Esophagus squamous epithelium (tissue), 4 donors: ENCODE measurements around the gene KCTD8.
"Not testable (repeated sequence)": the region's sequence is repeated elsewhere in the genome, so short reads cannot be mapped to it uniquely, and the experiment has no call there.

Source experiments
- POLR2A ChIP-seq, 4 donors: fragments of 450-650 bp; IDR thresholded peaks; one replicate each; pipeline ENCODE4 v1.6.1; 2017; ENCODE audit warnings: antibody characterized with exemption in 4 of 4, mild to moderate bottlenecking in 4 of 4, moderate library complexity in 3 of 4
- TF ChIP-seq, protein P1 (sequence below), 6 experiments: fragments of 450-650 bp in 4 of 6; fragments of 200-600 bp in 2 of 6; sonication (generic) in 2 of 6; IDR thresholded peaks; one replicate each; pipeline ENCODE4 v1.5.1; 2016 to 2019; ENCODE audit warnings: antibody characterized with exemption in 6 of 6, mild to moderate bottlenecking in 4 of 6, moderate library complexity in 4 of 6

DNA sequence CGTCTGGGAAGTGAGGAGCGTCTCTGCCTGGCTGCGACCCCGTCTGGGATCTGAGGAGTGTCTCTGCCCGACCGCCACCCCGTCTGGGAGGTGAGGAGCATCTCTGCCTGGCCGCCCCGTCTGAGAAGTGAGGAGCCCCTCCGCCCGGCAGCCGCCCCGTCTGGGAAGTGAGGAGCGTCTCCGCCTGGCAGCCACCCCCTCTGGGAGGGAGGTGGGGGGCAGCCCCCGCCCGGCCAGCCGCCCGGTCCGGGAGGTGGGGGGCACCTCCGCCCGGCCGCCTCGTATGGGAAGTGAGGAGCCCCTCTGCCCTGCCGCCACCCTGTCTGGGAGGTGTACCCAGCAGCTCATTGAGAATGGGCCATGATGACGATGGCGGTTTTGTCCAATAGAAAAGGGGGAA, 280.8 kb downstream of the KCTD8 start:
- TF ChIP-seq, protein P1, sequence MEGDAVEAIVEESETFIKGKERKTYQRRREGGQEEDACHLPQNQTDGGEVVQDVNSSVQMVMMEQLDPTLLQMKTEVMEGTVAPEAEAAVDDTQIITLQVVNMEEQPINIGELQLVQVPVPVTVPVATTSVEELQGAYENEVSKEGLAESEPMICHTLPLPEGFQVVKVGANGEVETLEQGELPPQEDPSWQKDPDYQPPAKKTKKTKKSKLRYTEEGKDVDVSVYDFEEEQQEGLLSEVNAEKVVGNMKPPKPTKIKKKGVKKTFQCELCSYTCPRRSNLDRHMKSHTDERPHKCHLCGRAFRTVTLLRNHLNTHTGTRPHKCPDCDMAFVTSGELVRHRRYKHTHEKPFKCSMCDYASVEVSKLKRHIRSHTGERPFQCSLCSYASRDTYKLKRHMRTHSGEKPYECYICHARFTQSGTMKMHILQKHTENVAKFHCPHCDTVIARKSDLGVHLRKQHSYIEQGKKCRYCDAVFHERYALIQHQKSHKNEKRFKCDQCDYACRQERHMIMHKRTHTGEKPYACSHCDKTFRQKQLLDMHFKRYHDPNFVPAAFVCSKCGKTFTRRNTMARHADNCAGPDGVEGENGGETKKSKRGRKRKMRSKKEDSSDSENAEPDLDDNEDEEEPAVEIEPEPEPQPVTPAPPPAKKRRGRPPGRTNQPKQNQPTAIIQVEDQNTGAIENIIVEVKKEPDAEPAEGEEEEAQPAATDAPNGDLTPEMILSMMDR (IDR thresholded peaks at IDR 0.05) = not testable (repeated sequence)
- TF ChIP-seq POLR2A (IDR thresholded peaks at IDR 0.05) = not testable (repeated sequence)
